Stimulated activated CD8-positive, alpha-beta memory T cell treated with anti-CD3 and anti-CD28 coated beads, Interleukin-15, amount 100 ng/mL, for 24 hours (primary cell): ENCODE data around the gene DPF3.

Experiments
- DNase-seq: peaks from one replicate; pipeline ENCODE4 v3.0.0-alpha.2; 2020; ENCODE audit warnings: low read depth

DPF3 gene

GRCh38 chr14:72839351-72839750 lies 54.5 kb downstream of the DPF3 start:
- no peak for DNase-seq

GRCh38 chr14:72836085-72836484 lies 57.8 kb downstream of the DPF3 start:
- no peak for DNase-seq

- DNase-seq, result no peak
Observed at GRCh38 chr14:72833174-72833573, 60.7 kb downstream of the DPF3 start.

- DNase-seq, result no peak
Observed at GRCh38 chr14:72830786-72831594, 62.9 kb downstream of the DPF3 start.

GRCh38 chr14:72830356-72830755 lies 63.5 kb downstream of the DPF3 start:
- DNase-seq, result no peak

- DNase-seq, result no peak
Observed at GRCh38 chr14:72828604-72829003, 65.3 kb downstream of the DPF3 start.

- DNase-seq, result no peak
Observed at GRCh38 chr14:72826039-72826438, 67.9 kb downstream of the DPF3 start.

- no peak for DNase-seq
Observed at GRCh38 chr14:72825486-72825885, 68.4 kb downstream of the DPF3 start.

- DNase-seq, result no peak
Observed at GRCh38 chr14:72824051-72824450, 69.8 kb downstream of the DPF3 start.

GRCh38 chr14:72822946-72823611 lies 70.8 kb downstream of the DPF3 start:
- DNase-seq, result no peak

GRCh38 chr14:72818998-72819397 lies 74.9 kb downstream of the DPF3 start:
- no peak for DNase-seq

- DNase-seq, result no peak
Observed at GRCh38 chr14:72816287-72816686, 77.6 kb downstream of the DPF3 start.

GRCh38 chr14:72815430-72815829 lies 78.5 kb downstream of the DPF3 start:
- no peak for DNase-seq

- no peak for DNase-seq
Observed at GRCh38 chr14:72812292-72812851, 81.5 kb downstream of the DPF3 start.

- peak; percentile 17 for DNase-seq
Observed at GRCh38 chr14:72810201-72810600, 83.7 kb downstream of the DPF3 start.

GRCh38 chr14:72809063-72809462 lies 84.8 kb downstream of the DPF3 start:
- no peak for DNase-seq

- no peak for DNase-seq
Observed at GRCh38 chr14:72808564-72808963, 85.3 kb downstream of the DPF3 start.

GRCh38 chr14:72802588-72802946 lies 91.3 kb downstream of the DPF3 start:
- no peak for DNase-seq

GRCh38 chr14:72801836-72802587 lies 91.9 kb downstream of the DPF3 start:
- DNase-seq, result no peak

GRCh38 chr14:72801381-72801812 lies 92.5 kb downstream of the DPF3 start:
- DNase-seq, result no peak

- DNase-seq, result no peak
Observed at GRCh38 chr14:72800848-72801370, 93.0 kb downstream of the DPF3 start.

GRCh38 chr14:72800296-72800695 lies 93.6 kb downstream of the DPF3 start:
- no peak for DNase-seq
